ENCODE results near the gene SMOC2. TPM values are rescaled to one million over a fixed set of nuclear protein-coding genes. Genes with fewer than 3 reads are reported as not detected.

Gene SMOC2
- polyA plus RNA-seq, 3 donors = not detected

- intact Hi-C loops (cut with micrococcal nuclease) = no loop called here
- no peaks in the 10 kb centered on the region for H3K27me3 ChIP-seq (ENCODE audit: control insufficient read depth in 2 of 2, insufficient read depth in 2 of 2, low read length in 2 of 2)
- H3K9me3 Mint-ChIP-seq = peaks cover 2 to 16% (median 4%) of the 10 kb centered on the region in 7 donors
- H3K9me3 ChIP-seq (replicated peaks in 1 of 2; ENCODE audit: control insufficient read depth in 1 of 2, insufficient read depth in 1 of 2, low read length in 2 of 2) = peaks cover 0 to 21% of the 10 kb centered on the region in 2 donors
- no peak overlapping the region for H3K27ac ChIP-seq (ENCODE audit: low read depth in 1 of 2, low read length in 2 of 2)
- H3K4me1 Mint-ChIP-seq = no peaks in the 10 kb centered on the region
- DNase-seq = no peak
- H3K4me3 Mint-ChIP-seq = no peak overlapping the region
- H3K36me3 Mint-ChIP-seq = no peaks in the 10 kb centered on the region
- 90% methylated on average over 1 of the region's 2 CpGs for WGBS (ENCODE audit: insufficient coverage)
- no peak overlapping the region for H3K9ac ChIP-seq (ENCODE audit: insufficient read depth, low read length, poor library complexity, severe bottlenecking)
- H3K4me3 ChIP-seq (replicated peaks in 1 of 3; ENCODE audit: low read depth in 2 of 3, low read length in 3 of 3) = no peak overlapping the region
- no peak overlapping the region for H2AFZ ChIP-seq (ENCODE audit: insufficient read depth, low read depth, low read length, poor library complexity, severe bottlenecking)
- H3K79me2 ChIP-seq (ENCODE audit: insufficient read depth, low read length) = no peaks in the 10 kb centered on the region
- H3K27ac Mint-ChIP-seq = no peak overlapping the region
- H3K36me3 ChIP-seq (replicated peaks in 1 of 2; ENCODE audit: control insufficient read depth in 1 of 2, insufficient read depth in 2 of 2, low read length in 2 of 2) = no peaks in the 10 kb centered on the region
- H3K4me1 ChIP-seq (ENCODE audit: control insufficient read depth in 1 of 2, insufficient read depth in 2 of 2, low read length in 2 of 2) = no peaks in the 10 kb centered on the region
- H3K4me2 ChIP-seq (replicated peaks; ENCODE audit: extremely low read depth, low read length, poor library complexity, severe bottlenecking) = no peak overlapping the region
- TF ChIP-seq CTCF (IDR thresholded peaks at IDR 0.05) = no peak
- no peaks in the 10 kb centered on the region for H3K27me3 Mint-ChIP-seq (ENCODE audit: low read depth in 3 of 3)
- H4K20me1 ChIP-seq (ENCODE audit: insufficient read depth, low read length) = no peaks in the 10 kb centered on the region
These were observed 268.0 kb downstream of the SMOC2 start for GRCh38 chr6:168708984-168709383.

GRCh38 chr6:168709390-168709789 is 268.4 kb downstream of the SMOC2 start:
- no peaks in the 10 kb centered on the region for H3K4me1 ChIP-seq (ENCODE audit: control insufficient read depth in 1 of 2, insufficient read depth in 2 of 2, low read length in 2 of 2)
- H3K79me2 ChIP-seq (ENCODE audit: insufficient read depth, low read length) = no peaks in the 10 kb centered on the region
- intact Hi-C loops (cut with micrococcal nuclease) = no loop called here
- H3K9me3 ChIP-seq (replicated peaks in 1 of 2; ENCODE audit: control insufficient read depth in 1 of 2, insufficient read depth in 1 of 2, low read length in 2 of 2) = peaks cover 0 to 19% of the 10 kb centered on the region in 2 donors
- no peak for DNase-seq
- Mint-ChIP-seq H3K9me3 (peaks cover 0 to 16% (median 4%) of the 10 kb centered on the region in 7 donors), H3K27me3 (ENCODE audit: low read depth in 3 of 3) (no peaks in the 10 kb centered on the region), H3K36me3 (no peaks in the 10 kb centered on the region), H3K4me3 (no peak overlapping the region), H3K4me1 (no peaks in the 10 kb centered on the region), H3K27ac (no peak overlapping the region)
- WGBS (ENCODE audit: insufficient coverage) = 83% methylated on average over 8 of the region's 9 CpGs
- H3K27ac ChIP-seq (ENCODE audit: low read depth in 1 of 2, low read length in 2 of 2) = no peak overlapping the region
- no peak overlapping the region for H3K4me2 ChIP-seq (replicated peaks; ENCODE audit: extremely low read depth, low read length, poor library complexity, severe bottlenecking)
- H3K9ac ChIP-seq (ENCODE audit: insufficient read depth, low read length, poor library complexity, severe bottlenecking) = no peak overlapping the region
- no peak overlapping the region for H3K4me3 ChIP-seq (replicated peaks in 1 of 3; ENCODE audit: low read depth in 2 of 3, low read length in 3 of 3)
- H3K36me3 ChIP-seq (replicated peaks in 1 of 2; ENCODE audit: control insufficient read depth in 1 of 2, insufficient read depth in 2 of 2, low read length in 2 of 2) = no peaks in the 10 kb centered on the region
- H2AFZ ChIP-seq (ENCODE audit: insufficient read depth, low read depth, low read length, poor library complexity, severe bottlenecking) = no peak overlapping the region
- H3K27me3 ChIP-seq (ENCODE audit: control insufficient read depth in 2 of 2, insufficient read depth in 2 of 2, low read length in 2 of 2) = no peaks in the 10 kb centered on the region
- TF ChIP-seq CTCF (IDR thresholded peaks at IDR 0.05) = no peak
- H4K20me1 ChIP-seq (ENCODE audit: insufficient read depth, low read length) = no peaks in the 10 kb centered on the region

All from CD14-positive monocyte (primary cell).